IPS-20b (cell line): ENCODE data around the gene PPFIBP1.

Experiments
- H3K27ac ChIP-seq: one replicate; pipeline ENCODE4 v1.5.1; 2013; ENCODE audit warnings: low read length
- H3K27me3 ChIP-seq: 2 replicates; pipeline ENCODE4 v1.6.1; 2013; ENCODE audit warnings: mild to moderate bottlenecking, low read length, inconsistent platforms; ENCODE audit not compliant: insufficient read depth
- H3K36me3 ChIP-seq: 2 replicates; pipeline ENCODE4 v1.6.1; 2013; ENCODE audit warnings: low read depth, mild to moderate bottlenecking, inconsistent platforms, low read length, moderate library complexity; ENCODE audit not compliant: insufficient read depth
- H3K4me1 ChIP-seq: 2 replicates; pipeline ENCODE4 v1.6.1; 2013; ENCODE audit warnings: mild to moderate bottlenecking, control low read depth, inconsistent platforms, low read length, moderate library complexity; ENCODE audit not compliant: insufficient read depth
- H3K4me3 ChIP-seq: 2 replicates; pipeline ENCODE4 v1.5.1; 2013; ENCODE audit warnings: mild to moderate bottlenecking, low read length, inconsistent platforms
- H3K9ac ChIP-seq: 2 replicates; pipeline ENCODE4 v1.6.1; 2013; ENCODE audit warnings: low read depth, mild to moderate bottlenecking, inconsistent platforms, low read length, moderate library complexity
- H3K9me3 ChIP-seq: 2 replicates; pipeline ENCODE4 v1.6.1; 2013; ENCODE audit warnings: mild to moderate bottlenecking, low read depth, low read length, inconsistent platforms; ENCODE audit not compliant: insufficient read depth

Gene PPFIBP1

GRCh38 chr12:27523642-27524493, at the start of gene PPFIBP1:
Gene PPFIBP1 (plus strand): TSS chr12:27524206. CDS start chr12:27633397, 109,191 bp downstream.
- Histone ChIP-seq H3K27me3 (peaks cover 15% of the 10 kb centered on the region), H3K36me3 (no peaks in the 10 kb centered on the region), H3K9me3 (no peaks in the 10 kb centered on the region), H3K4me3 (peak within 1 kb of the TSS; percentile 74), H3K27ac (peak within 1 kb of the TSS; percentile 19), H3K9ac (peak within 1 kb of the TSS; percentile 84; the same call in 1 of the 2 replicates), H3K4me1 (peaks cover 23% of the 10 kb centered on the region; the same call in 1 of the 2 replicates)

DNA sequence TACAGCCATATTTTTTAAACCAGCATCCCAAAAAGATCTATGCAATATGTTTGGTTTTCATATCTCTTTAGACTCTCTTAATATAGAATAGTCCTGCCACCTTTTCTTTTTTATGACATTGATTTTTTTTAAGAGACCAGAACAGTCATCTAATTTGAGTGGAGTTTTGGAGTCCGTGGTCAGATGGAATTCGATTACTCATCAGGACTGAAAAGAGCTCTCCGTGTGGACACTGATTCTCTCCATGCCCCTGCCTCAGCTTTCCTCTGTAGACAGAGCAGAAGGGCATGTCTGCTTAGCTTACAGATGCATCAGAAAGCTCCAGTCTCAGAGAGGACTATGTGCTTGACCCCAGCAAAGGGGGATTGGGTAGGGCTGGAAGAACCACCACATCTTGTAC, 49.7 kb upstream of the PPFIBP1 start:
- Histone ChIP-seq H3K9me3 (peaks cover 23% of the 10 kb centered on the region), H3K36me3 (no peaks in the 10 kb centered on the region), H3K27ac (no peak overlapping the region), H3K4me3 (no peak overlapping the region), H3K9ac (no peak overlapping the region), H3K4me1 (no peaks in the 10 kb centered on the region), H3K27me3 (no peaks in the 10 kb centered on the region)

DNA sequence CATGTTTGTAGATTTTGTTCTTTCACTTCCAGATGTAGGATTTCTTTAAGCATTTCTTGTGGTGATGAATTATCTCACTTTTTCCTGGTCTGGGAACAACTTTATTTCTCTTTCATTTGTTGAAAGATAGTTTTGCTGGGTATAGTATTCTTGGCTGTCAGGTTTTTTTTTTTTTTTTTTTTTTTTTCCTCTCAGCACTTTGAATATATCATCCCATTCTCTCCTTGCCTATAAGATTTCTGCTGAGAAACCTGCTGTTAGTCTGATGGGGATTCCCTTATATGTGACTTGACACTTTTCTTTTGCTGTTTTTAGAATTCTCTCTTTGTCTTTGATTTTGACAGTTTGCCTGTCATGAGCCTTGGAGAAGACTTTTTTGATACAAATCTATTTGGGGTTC, 47.0 kb upstream of the PPFIBP1 start:
- H3K9me3 ChIP-seq: peaks cover 23% of the 10 kb centered on the region
- H3K9ac ChIP-seq: no peak overlapping the region
- no peaks in the 10 kb centered on the region for H3K36me3 ChIP-seq
- no peak overlapping the region for H3K27ac ChIP-seq
- no peaks in the 10 kb centered on the region for H3K27me3 ChIP-seq
- no peaks in the 10 kb centered on the region for H3K4me1 ChIP-seq
- no peak overlapping the region for H3K4me3 ChIP-seq

DNA sequence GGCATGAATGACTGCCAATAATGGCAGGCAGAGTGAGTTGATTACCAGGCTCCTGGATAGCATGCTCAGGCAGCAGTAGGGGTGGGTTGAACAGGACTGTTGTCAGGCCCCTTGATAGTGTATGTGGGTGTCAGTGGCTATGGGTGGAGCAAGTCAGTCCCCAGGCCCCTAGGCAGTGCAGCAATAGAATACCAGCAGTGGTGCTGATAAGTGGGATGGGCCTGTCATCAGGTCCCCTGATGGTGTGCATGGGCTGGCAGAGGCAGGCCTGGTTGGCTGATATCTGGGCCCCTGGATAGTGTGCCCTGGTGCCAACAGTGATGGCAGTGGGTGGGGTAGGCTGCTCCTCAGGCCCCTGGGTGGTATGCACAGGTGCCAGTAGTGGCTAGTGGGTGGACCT, 45.1 kb upstream of the PPFIBP1 start:
- H3K4me1 ChIP-seq: no peaks in the 10 kb centered on the region
- H3K27me3 ChIP-seq: no peaks in the 10 kb centered on the region
- no peak overlapping the region for H3K9ac ChIP-seq
- no peak overlapping the region for H3K4me3 ChIP-seq
- H3K36me3 ChIP-seq: no peaks in the 10 kb centered on the region
- peaks cover 23% of the 10 kb centered on the region for H3K9me3 ChIP-seq
- H3K27ac ChIP-seq: no peak overlapping the region

GRCh38 chr12:27480016-27480415, 44.0 kb upstream of the PPFIBP1 start:
- H3K27ac ChIP-seq: no peak overlapping the region
- H3K36me3 ChIP-seq: no peaks in the 10 kb centered on the region
- no peak overlapping the region for H3K4me3 ChIP-seq
- H3K4me1 ChIP-seq: no peaks in the 10 kb centered on the region
- H3K9me3 ChIP-seq: peaks cover 23% of the 10 kb centered on the region
- no peak overlapping the region for H3K9ac ChIP-seq
- H3K27me3 ChIP-seq: no peaks in the 10 kb centered on the region

- Histone ChIP-seq H3K9ac (no peak overlapping the region), H3K27me3 (no peaks in the 10 kb centered on the region), H3K4me3 (no peak overlapping the region), H3K9me3 (no peaks in the 10 kb centered on the region), H3K36me3 (no peaks in the 10 kb centered on the region), H3K27ac (no peak overlapping the region), H3K4me1 (no peaks in the 10 kb centered on the region)
Observed at GRCh38 chr12:27486961-27487360, 37.0 kb upstream of the PPFIBP1 start.

- Histone ChIP-seq H3K4me1 (no peaks in the 10 kb centered on the region), H3K9me3 (no peaks in the 10 kb centered on the region), H3K36me3 (no peaks in the 10 kb centered on the region), H3K27ac (no peak overlapping the region), H3K4me3 (no peak overlapping the region), H3K27me3 (no peaks in the 10 kb centered on the region), H3K9ac (no peak overlapping the region)
Observed at GRCh38 chr12:27488479-27488878, 35.5 kb upstream of the PPFIBP1 start.

DNA sequence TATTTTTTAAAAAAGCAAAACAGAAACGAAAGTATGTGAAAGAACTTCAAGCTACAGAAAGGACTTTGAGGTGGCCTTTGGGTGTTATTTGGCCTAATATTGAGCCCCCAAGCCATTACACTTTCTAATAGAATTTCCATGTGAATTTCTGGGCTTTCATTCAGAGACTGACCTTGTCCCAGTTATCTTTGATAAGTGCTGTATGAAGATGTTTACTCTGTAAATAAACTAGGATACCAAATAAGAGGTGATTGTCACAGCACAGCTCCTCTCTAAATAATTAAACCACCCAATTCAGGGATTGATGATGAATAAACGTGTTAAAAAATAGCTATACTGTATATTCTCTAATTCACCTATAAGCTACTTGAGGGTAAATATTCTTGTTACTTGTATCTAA, 32.8 kb upstream of the PPFIBP1 start:
- no peak overlapping the region for H3K9ac ChIP-seq
- H3K4me1 ChIP-seq: no peaks in the 10 kb centered on the region
- H3K9me3 ChIP-seq: no peaks in the 10 kb centered on the region
- H3K27ac ChIP-seq: no peak overlapping the region
- no peaks in the 10 kb centered on the region for H3K36me3 ChIP-seq
- H3K27me3 ChIP-seq: no peaks in the 10 kb centered on the region
- no peak overlapping the region for H3K4me3 ChIP-seq

DNA sequence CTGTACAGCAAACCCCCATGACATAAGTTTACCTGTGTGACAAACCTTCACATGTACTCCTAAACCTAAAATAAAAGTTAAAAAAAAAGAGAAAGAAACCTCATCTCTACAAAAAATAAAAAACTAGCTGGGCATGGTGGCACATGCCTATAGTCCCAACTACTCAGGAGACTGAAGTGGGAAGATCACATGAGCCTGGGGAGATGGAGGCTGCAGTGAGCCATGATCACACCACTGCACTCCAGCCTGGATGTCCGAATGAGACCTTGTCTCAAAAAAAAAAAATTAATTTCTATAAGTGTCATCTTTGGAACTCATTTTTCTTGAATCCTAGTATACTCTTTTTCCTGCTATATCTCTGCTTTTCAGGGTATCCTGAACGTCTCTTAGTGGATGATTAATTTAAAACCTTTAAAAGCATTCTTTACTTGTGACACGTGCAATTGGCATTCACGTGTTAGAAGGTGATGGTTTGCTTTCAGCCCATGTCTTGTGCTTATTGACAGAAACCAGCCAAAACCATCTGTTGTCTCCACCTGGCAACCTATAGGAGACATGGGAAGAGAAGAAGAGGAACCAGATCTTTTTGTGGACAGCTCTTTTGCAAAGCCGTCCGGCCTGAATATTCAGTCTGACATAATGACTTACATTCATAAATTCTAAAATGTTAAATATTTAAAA, 30.6 kb upstream of the PPFIBP1 start:
- no peak overlapping the region for H3K4me3 ChIP-seq
- H3K36me3 ChIP-seq: no peaks in the 10 kb centered on the region
- H3K9ac ChIP-seq: no peak overlapping the region
- no peak overlapping the region for H3K27ac ChIP-seq
- no peaks in the 10 kb centered on the region for H3K4me1 ChIP-seq
- H3K9me3 ChIP-seq: no peaks in the 10 kb centered on the region
- H3K27me3 ChIP-seq: no peaks in the 10 kb centered on the region

GRCh38 chr12:27497446-27497845, 26.6 kb upstream of the PPFIBP1 start:
- Histone ChIP-seq H3K27ac (no peak overlapping the region), H3K4me1 (no peaks in the 10 kb centered on the region), H3K27me3 (no peaks in the 10 kb centered on the region), H3K9ac (no peak overlapping the region), H3K9me3 (no peaks in the 10 kb centered on the region), H3K4me3 (no peak overlapping the region), H3K36me3 (no peaks in the 10 kb centered on the region)

GRCh38 chr12:27498149-27498548, 25.9 kb upstream of the PPFIBP1 start:
- H3K27ac ChIP-seq: no peak overlapping the region
- H3K4me1 ChIP-seq: no peaks in the 10 kb centered on the region
- H3K27me3 ChIP-seq: no peaks in the 10 kb centered on the region
- H3K4me3 ChIP-seq: no peak overlapping the region
- no peak overlapping the region for H3K9ac ChIP-seq
- H3K36me3 ChIP-seq: no peaks in the 10 kb centered on the region
- H3K9me3 ChIP-seq: no peaks in the 10 kb centered on the region

DNA sequence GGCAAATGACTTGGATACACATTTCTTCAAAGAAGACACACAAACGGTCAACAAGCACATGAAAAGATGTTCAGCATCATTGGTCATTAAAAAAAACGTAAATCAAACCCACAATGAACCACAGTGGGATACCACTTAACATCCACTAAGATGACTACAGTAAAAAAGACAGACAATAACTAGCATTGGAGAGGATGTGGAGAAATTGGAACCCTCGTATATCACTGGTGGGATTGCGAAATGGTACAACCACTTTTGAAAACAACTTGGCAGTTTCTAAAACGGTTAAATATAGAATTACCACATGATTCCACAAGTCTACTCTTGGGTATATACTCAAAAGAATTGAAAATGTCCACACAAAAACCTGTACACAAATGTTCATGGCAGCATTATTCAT, 25.2 kb upstream of the PPFIBP1 start:
- Histone ChIP-seq H3K4me1 (no peaks in the 10 kb centered on the region), H3K4me3 (no peak overlapping the region), H3K9ac (no peak overlapping the region), H3K36me3 (no peaks in the 10 kb centered on the region), H3K27ac (no peak overlapping the region), H3K27me3 (no peaks in the 10 kb centered on the region), H3K9me3 (no peaks in the 10 kb centered on the region)
